HG03520 (cell line): ENCODE measurements around the gene MDM4.
"Not testable (repeated sequence)": the region's sequence is repeated elsewhere in the genome, so short reads cannot be mapped to it uniquely, and the experiment has no call there.

Source experiments
- ATAC-seq: cut with Tn5 transposase; IDR thresholded peaks from one replicate; pipeline ENCODE4 v1.9.1; 2021; ENCODE audit warnings: mild to moderate bottlenecking, moderate library complexity; ENCODE audit not compliant: unreplicated experiment

MDM4 gene

DNA sequence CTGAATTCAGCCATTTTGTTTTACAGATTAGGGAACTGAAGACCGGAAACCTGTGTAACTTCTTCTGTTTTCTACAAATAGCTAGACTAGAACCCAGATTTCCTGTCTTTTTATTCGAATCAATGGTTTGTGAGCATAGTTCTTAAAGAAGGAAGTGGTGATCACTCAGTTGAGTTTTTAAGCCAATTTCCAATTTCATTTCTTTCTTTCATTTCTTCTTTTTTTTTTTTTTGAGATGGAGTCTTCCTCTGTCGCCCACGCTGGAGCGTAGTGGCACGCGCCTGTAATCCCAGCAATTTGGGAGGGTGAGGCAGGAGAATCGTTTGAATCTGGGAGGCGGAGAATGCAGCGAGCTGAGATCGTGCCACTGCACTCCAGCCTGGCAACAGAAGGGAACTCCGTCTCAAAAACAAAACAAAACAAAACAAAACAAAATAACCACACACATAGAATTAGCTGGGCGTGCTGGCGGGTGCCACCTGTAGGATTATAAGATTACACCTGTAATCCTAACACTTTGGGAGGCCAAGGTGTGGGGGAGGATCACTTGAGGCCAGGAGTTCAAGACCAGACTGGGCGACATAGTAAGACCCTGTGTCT is 3.0 kb upstream of the MDM4 start:
- no peak for ATAC-seq

GRCh38 chr1:204514828-204515227 is 1.4 kb upstream of the MDM4 start:
- ATAC-seq = no peak

- not testable (repeated sequence) for ATAC-seq
Measured at GRCh38 chr1:204517382-204517781, 1.2 kb downstream of the MDM4 start.

DNA sequence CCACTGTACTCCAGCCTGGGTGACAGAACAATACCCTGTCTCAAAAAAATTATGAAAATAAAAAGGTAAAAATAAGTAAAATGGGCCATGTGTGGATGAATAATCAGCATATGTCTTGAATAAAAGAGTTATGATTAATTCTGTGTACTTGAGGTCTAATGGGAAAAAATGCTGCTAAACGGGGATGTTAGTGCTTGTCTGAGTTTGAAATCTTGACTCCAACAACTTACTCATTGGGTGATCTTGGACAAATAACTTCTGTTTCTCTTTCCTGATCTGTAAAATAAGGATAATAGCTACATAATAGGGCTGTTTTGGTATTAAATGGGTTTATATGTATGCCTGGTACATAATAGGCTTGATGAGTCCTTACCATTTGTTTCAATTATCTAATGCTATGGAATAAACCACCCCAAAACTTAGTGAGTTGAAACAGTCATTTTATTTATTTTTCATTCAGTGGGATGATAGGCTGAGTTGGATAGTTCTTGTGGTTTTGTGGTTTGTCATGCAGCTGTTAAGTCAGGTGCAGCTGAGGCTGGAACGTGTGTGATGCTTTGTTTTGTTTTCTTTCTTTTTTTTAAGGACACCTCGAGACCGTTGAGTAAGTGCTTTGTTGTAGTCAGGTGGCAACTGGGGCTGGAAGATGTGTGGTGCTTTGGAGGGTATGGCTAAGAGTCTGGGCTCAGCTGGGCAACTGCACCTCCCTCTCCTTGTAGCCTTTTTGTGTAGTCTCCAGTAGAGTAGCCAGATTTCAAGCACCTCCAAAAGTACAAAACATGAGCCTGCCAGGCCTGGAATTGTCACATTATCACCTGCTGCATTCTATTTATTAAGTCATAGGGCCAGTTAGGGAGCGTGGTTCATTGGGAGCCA is 4.9 kb downstream of the MDM4 start:
- peak; percentile 31 for ATAC-seq

DNA sequence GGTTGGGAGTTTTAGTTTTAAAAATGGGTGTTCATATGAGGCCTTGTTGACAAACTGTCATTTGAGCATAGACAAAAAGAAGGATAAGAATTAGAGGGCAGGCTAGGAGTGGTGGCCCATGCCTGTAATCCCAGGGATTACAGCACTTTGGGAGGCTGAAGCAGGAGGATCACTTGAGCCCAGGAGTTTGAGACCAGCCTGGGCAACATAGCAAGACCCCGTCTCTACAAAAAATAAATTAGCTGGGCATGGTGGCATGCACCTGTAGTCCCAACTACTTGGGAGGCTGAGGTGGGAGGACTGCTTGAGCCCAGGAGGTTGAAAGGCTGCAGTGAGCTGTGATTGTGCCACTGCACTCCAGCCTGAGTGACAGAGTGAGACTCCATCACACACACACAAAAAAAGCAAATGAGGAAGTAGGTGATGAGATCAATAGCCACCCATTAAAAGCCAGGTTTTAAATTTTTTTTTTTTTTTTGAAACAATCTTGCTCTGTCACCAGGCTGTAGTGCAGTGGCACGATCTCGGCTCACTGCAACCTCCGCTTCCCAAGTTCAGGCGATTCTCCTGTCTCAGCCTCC is 5.8 kb downstream of the MDM4 start:
- ATAC-seq = not testable (repeated sequence)

GRCh38 chr1:204523605-204524215 is 7.5 kb downstream of the MDM4 start:
- ATAC-seq = no peak

- ATAC-seq = no peak
Measured at GRCh38 chr1:204524986-204525385, 8.8 kb downstream of the MDM4 start.

DNA sequence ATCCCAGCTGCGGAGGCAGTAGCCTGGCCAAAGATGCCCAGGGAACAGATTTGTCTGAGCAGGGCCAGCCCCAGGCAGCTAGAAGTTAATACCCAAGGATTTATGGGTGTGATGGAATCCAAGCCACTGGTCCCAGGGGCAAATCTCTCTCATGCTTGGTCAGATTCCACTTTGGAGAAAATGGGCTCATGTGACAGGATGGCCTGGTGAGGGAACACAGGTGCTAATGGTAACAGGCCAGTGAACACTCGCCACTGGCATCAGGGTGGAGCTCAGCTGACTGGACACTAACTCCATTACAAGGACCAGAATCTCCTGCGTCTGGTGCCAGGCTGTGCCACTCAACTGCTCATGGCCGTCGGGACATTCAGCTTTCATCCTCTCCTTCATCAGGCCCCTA is 12.0 kb downstream of the MDM4 start:
- ATAC-seq = no peak

DNA sequence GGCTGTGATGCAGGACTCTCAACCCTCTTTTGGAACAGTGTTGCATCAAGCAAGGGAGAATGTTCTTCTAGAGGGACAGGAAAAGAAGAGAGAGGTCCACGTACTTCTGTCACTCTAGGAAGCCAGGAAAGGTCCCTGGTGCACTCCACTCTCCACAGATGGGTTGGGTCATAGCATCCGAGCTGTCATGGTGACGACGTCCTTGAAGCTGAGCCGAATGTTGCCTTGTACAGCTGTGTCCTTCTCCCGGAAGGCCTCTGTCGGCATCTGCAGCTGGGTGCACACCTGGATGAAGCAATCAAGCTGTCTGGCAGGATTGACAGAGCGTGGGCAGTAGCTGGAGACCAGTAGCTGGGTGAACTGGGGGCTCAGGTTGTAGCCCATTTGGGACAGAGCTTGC is 12.5 kb downstream of the MDM4 start:
- ATAC-seq = no peak

GRCh38 chr1:204529371-204529895 is 13.2 kb downstream of the MDM4 start:
- ATAC-seq = no peak

DNA sequence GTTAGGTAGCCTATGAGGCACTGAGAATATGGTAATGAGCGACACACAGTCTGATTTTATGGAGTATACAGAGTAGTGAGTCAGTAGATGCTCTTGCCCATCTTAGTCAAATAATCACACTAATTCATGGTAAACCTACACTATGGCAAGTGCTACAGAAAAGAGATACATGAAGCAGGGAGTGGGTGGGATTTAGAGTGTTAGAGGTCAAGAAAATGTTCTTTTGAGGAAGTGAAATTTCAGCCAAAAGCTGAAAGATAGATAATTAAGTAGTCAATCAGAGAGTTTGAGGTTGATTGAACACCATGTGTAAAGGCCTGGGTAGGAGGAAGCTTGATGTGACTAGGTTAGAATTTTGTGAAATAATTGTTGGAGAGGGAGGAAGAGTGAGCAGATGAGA is 14.7 kb downstream of the MDM4 start:
- ATAC-seq = peak; percentile 80

DNA sequence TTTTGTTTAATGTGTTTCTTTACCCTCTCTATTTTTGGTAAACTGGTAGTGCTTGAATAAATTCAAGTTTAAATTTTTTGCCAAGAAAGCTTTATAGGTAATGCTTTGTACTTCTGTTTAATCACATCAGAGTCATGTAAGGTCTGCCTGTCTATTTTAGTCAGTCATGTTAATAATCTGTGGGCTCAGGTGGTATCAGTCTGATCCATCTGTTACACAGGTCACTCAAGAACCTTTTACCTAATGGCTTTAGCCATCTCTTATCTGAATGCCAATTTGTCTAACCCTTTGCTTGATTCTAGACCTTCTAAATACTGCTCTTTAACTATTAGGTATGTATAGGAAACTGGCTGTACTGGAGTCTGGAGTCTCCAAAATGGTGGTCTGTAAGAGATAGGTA is 16.6 kb downstream of the MDM4 start:
- ATAC-seq = no peak

GRCh38 chr1:204541626-204542025 is 25.4 kb downstream of the MDM4 start:
- no peak for ATAC-seq

GRCh38 chr1:204544321-204544720 is 28.1 kb downstream of the MDM4 start:
- ATAC-seq = no peak

DNA sequence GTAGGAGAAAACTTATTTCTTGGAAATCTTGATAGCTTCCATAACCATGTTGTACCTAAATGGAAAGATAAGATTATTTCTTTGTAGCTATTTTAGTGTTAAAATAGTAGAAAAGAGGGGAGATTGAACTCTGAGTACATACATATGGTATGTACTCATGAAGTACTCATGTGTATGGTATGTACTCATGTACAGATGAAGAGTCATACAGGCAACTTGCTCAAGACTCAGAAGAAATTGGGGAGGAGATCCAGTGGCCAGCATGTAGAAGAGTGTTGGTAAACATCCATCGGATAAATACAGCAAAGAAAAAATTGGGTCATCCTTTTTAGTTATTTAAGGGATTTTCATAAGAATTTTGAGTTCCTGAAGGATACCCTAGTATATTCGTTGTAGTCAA is 29.0 kb downstream of the MDM4 start:
- ATAC-seq = no peak

DNA sequence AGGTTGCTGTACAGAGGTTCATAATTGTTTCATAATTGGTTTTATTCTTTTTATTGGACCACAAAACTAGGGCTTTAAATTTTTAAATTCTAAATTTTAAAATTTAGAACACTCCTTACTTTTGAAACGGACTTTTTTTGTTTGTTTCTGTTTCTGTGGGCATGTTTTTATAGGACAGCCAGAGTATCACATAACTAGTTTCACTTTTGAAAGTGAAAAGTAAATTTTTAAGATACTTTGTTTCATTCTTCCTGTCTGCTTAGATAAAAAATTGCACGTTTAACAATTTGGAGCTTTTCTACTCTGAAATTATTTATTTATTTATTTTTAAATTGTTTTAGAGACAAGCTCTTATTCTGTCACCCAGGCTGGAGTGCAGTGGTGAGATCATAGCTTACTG is 29.7 kb downstream of the MDM4 start:
- no peak for ATAC-seq

- no peak for ATAC-seq
Measured at GRCh38 chr1:204548265-204548664, 32.1 kb downstream of the MDM4 start.

- ATAC-seq = no peak
Measured at GRCh38 chr1:204549313-204549712, 33.1 kb downstream of the MDM4 start.

DNA sequence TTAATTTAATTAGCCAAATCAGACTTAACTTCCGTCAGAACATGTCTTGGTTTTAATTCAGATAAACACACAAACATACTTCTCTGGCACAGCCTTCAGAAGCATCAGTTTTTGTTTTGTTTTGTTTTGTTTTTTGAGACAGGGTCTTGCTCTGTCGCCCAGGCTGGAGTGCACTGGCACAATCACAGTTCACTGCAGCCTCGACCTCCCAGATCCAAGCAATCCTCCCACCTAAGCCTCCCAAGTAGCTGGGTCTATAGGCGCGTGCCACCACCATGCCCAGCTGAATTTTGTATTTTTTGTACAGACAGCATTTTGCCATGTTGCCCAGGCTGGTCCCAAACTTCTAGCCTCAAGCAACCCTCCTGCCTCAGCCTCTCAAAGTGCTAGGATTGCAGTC is 34.7 kb downstream of the MDM4 start:
- no peak for ATAC-seq

- no peak for ATAC-seq
Measured at GRCh38 chr1:204556458-204557052, 40.3 kb downstream of the MDM4 start.

- ATAC-seq = no peak
Measured at GRCh38 chr1:204558467-204558866, 42.3 kb downstream of the MDM4 start.
